B cell (primary cell): ENCODE data around the gene TEX264. TPM values are rescaled to one million over a fixed set of nuclear protein-coding genes. Genes with fewer than 3 reads are reported as not detected.

Experiments used
- ATAC-seq: fragments of 200-7000 bp; cut with Tn5 transposase; one replicate; pipeline ENCODE4 v1.10.0; 2021; ENCODE audit warnings: low read depth, mild to moderate bottlenecking, moderate number of reproducible peaks, moderate library complexity
- CTCF ChIA-PET: fragments of 350-600 bp; sonication (Branson Sonifier 250); formaldehyde crosslinking; loops from one replicate; lab custom pipeline; 2021; ENCODE audit warnings: antibody characterized with exemption, inconsistent platforms; lab: Charles Lee
- POLR2A ChIA-PET: fragments of 350-600 bp; sonication (Branson Sonifier 250); formaldehyde crosslinking; loops from one replicate; lab custom pipeline; 2021; ENCODE audit warnings: antibody characterized with exemption; lab: Charles Lee
- DNase-seq: peaks from one replicate; pipeline ENCODE4 v3.0.0; 2013
- H2AFZ ChIP-seq: 2 replicates; pipeline ENCODE4 v1.6.1; 2012; ENCODE audit warnings: mild to moderate bottlenecking, low read depth, low read length; ENCODE audit not compliant: insufficient read depth, poor library complexity, severe bottlenecking
- H3K27ac ChIP-seq, 2 donors: 1 replicate in 1 of 2; 2 replicates in 1 of 2; pipeline ENCODE4 v1.5.1; 2012 to 2013; ENCODE audit warnings: low read length in 2 of 2, mild to moderate bottlenecking in 2 of 2, moderate library complexity in 1 of 2
- H3K27me3 ChIP-seq, 4 experiments: fragments of 200-600 bp in 1 of 4; sonication (generic) in 1 of 4; replicated peaks in 1 of 4; 1 replicate in 2 of 4; 2 replicates in 2 of 4; pipeline versions ENCODE4 v1.6.1 to v1.7.0; 2013 to 2016; ENCODE audit warnings: low read length in 3 of 4, mild to moderate bottlenecking in 2 of 4, mixed read lengths in 1 of 4, moderate library complexity in 1 of 4; ENCODE audit not compliant: insufficient read depth in 4 of 4, control insufficient read depth in 3 of 4; ENCODE audit errors: control extremely low read depth in 1 of 4
- H3K36me3 ChIP-seq, 2 experiments: replicated peaks in 1 of 2; 1 replicate in 1 of 2; 2 replicates in 1 of 2; pipeline versions ENCODE4 v1.6.1 to v1.7.1; 2013; ENCODE audit warnings: low read length in 1 of 2; ENCODE audit not compliant: insufficient read depth in 2 of 2, control insufficient read depth in 1 of 2; ENCODE audit errors: control extremely low read depth in 1 of 2, extremely low read depth in 1 of 2
- H3K4me1 ChIP-seq, 2 donors: fragments of 200-600 bp in 1 of 2; sonication (generic) in 1 of 2; 1 replicate in 1 of 2; 2 replicates in 1 of 2; pipeline versions ENCODE4 v1.5.1 to v1.6.1; 2013 to 2017; ENCODE audit warnings: low read length in 2 of 2; ENCODE audit not compliant: control insufficient read depth in 2 of 2, insufficient read depth in 2 of 2
- H3K4me2 ChIP-seq: replicated peaks from 2 replicates; pipeline ENCODE3; 2012; ENCODE audit warnings: mild to moderate bottlenecking, low read depth, low read length; ENCODE audit not compliant: poor library complexity, severe bottlenecking
- H3K4me3 ChIP-seq, 5 experiments: fragments of 200-600 bp in 1 of 5; sonication (generic) in 1 of 5; 1 replicate in 3 of 5; 2 replicates in 2 of 5; pipeline versions ENCODE4 v1.5.1 to v1.7.0; 2011 to 2016; ENCODE audit warnings: low read length in 4 of 5, mild to moderate bottlenecking in 4 of 5, low read depth in 2 of 5, control low read depth in 1 of 5, moderate library complexity in 1 of 5; ENCODE audit not compliant: insufficient read depth in 1 of 5; ENCODE audit errors: control extremely low read depth in 1 of 5, extremely low read depth in 1 of 5
- H3K79me2 ChIP-seq: fragments of 200-600 bp; sonication (generic); one replicate; pipeline ENCODE4 v1.6.0; 2016; ENCODE audit warnings: low read length; ENCODE audit not compliant: control insufficient read depth, insufficient read depth
- H3K9ac ChIP-seq: fragments of 200-600 bp; sonication (generic); 2 replicates; pipeline ENCODE4 v1.6.1; 2017; ENCODE audit warnings: mild to moderate bottlenecking, low read length, moderate library complexity
- H3K9me3 ChIP-seq, 3 donors: one replicate each; pipeline versions ENCODE4 v1.6.1 to v1.7.1; 2013; ENCODE audit warnings: low read length in 2 of 3; ENCODE audit not compliant: control insufficient read depth in 2 of 3, insufficient read depth in 1 of 3; ENCODE audit errors: control extremely low read depth in 1 of 3
- H4K20me1 ChIP-seq: 2 replicates; pipeline ENCODE4 v1.6.0; 2012; ENCODE audit warnings: mild to moderate bottlenecking, low read length; ENCODE audit not compliant: insufficient read depth, control insufficient read depth, poor library complexity, severe bottlenecking
- H3K27ac Mint-ChIP-seq: one replicate; pipeline ENCODE4 v1.8.0; 2021; ENCODE audit warnings: mixed read lengths
- H3K27me3 Mint-ChIP-seq: one replicate; pipeline ENCODE4 v1.8.0; 2021; ENCODE audit warnings: mixed read lengths
- H3K4me1 Mint-ChIP-seq: one replicate; pipeline ENCODE4 v1.8.0; 2021; ENCODE audit warnings: mixed read lengths
- H3K4me3 Mint-ChIP-seq: one replicate; pipeline ENCODE4 v1.8.0; 2021; ENCODE audit warnings: mixed read lengths
- H3K9me3 Mint-ChIP-seq: one replicate; pipeline ENCODE4 v1.8.0; 2022; ENCODE audit warnings: mixed read lengths; ENCODE audit not compliant: insufficient read depth
- EZH2 ChIP-seq: IDR thresholded peaks from 2 replicates; pipeline ENCODE4 v1.6.1; 2012; ENCODE audit warnings: borderline replicate concordance, low read depth, mild to moderate bottlenecking, moderate library complexity, low read length; ENCODE audit not compliant: insufficient read depth, poor library complexity, severe bottlenecking
- WGBS: methylation state at CpG from one replicate; pipeline ENCODE4 v1.1.5; 2013; ENCODE audit warnings: missing lambda C conversion rate; ENCODE audit not compliant: insufficient coverage; 5-methylcytosine and 5-hydroxymethylcytosine counted together
- intact Hi-C: fragments of 100-400 bp; cut with micrococcal nuclease; formaldehyde crosslinking; loops from one replicate; pipeline ENCODE4 v1.10.0; 2022
- polyA plus RNA-seq: library from polyadenylated mRNA; depleted of rRNA; stranded (reverse); fragments of >200 nt; gene quantifications from 2 replicates; pipeline ENCODE4 v1.2.3, GENCODE V29; 2012
- total RNA-seq, 2 donors: library from RNA; stranded (reverse); fragments of 120-200 nt in 1 of 2; gene quantifications; 1 replicate in 1 of 2; 2 replicates in 1 of 2; pipeline versions ENCODE4 v1.2.3 to v1.2.4, GENCODE V29; 2013 to 2022
- TF ChIP-seq, protein P1 (sequence below): fragments of 200-600 bp; IDR thresholded peaks from one replicate; pipeline ENCODE4 v1.8.0; 2022; ENCODE audit warnings: antibody characterized with exemption, mild to moderate bottlenecking

The TEX264 gene
- total and polyA plus RNA-seq, 2 donors (not counting 1 experiment from before 2014, with no cell fraction given) = 39.1 to 79.7 TPM

DNA sequence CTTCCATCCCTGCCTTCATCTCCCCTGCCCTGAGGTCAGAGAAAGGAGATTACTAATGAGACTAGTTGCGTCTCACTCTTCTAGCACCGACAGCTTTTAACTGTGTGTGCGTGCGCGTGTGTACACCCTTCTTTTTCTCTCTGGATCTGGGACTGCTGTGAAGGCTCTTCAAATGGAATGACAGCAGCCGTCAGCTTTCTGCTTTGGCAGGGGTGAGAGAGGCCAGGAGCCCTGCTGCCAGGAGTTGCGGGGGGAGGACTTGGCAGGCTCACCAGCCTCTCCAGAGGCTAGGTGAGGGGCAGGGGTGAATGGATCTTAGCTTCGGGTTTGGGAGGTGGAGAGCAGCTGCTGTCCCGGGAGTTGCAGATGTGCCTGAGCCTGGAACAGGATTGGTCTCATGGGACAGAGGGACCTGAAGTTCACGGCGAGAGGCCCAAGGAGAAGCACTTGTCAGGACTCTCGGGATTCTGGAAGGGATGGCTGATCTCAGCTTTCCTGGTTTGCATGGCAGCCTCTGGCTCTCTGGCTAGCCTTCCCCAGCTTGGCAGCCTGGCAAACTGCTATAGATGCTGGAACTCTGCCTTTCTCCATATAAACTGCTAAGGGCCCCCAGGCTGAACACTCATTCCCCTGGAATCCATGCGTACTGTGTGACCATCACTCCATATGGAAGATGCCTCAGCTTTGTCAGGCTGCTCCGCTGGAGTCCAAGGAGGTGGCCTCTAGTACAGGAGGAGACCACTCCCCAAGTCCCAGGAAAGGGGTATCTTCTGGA, 16.6 kb downstream of the TEX264 start:
- H3K27me3 ChIP-seq = no peaks in the 10 kb centered on the region
- H3K27ac ChIP-seq = peak overlapping the region; percentile 87
- ATAC-seq (no peak), DNase-seq (no peak)
- no peak overlapping the region for H2AFZ ChIP-seq
- POLR2A ChIA-PET = no interaction called here
- WGBS = 98% methylated on average over 14 of the region's 14 CpGs
- H3K4me3 ChIP-seq = no peak overlapping the region
- H3K4me1 ChIP-seq = peaks cover 34 to 55% of the 10 kb centered on the region in 2 donors
- CTCF ChIA-PET = interaction anchor here (0.7 to 2.1 kb wide), 4 partner anchors 19 to 298 kb away, joined by 4 to 20 read pairs (median 5); partner anchors contain the start of gene DCAF1
- no peak for TF ChIP-seq EZH2
- TF ChIP-seq, protein P1, sequence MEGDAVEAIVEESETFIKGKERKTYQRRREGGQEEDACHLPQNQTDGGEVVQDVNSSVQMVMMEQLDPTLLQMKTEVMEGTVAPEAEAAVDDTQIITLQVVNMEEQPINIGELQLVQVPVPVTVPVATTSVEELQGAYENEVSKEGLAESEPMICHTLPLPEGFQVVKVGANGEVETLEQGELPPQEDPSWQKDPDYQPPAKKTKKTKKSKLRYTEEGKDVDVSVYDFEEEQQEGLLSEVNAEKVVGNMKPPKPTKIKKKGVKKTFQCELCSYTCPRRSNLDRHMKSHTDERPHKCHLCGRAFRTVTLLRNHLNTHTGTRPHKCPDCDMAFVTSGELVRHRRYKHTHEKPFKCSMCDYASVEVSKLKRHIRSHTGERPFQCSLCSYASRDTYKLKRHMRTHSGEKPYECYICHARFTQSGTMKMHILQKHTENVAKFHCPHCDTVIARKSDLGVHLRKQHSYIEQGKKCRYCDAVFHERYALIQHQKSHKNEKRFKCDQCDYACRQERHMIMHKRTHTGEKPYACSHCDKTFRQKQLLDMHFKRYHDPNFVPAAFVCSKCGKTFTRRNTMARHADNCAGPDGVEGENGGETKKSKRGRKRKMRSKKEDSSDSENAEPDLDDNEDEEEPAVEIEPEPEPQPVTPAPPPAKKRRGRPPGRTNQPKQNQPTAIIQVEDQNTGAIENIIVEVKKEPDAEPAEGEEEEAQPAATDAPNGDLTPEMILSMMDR = no peak
- H3K4me1 Mint-ChIP-seq = peaks cover 43% of the 10 kb centered on the region
- peaks cover 10% of the 10 kb centered on the region for H4K20me1 ChIP-seq
- peaks cover 75% of the 10 kb centered on the region for H3K79me2 ChIP-seq
- H3K9ac ChIP-seq = no peak overlapping the region
- peak overlapping the region; percentile 93 for H3K27ac Mint-ChIP-seq
- peak overlapping the region; percentile 13 for H3K4me3 Mint-ChIP-seq
- intact Hi-C loops = loop anchor here (2.0 kb wide), 1 partner anchor 17 kb away; the partner anchor contains the start of gene TEX264
- no peaks in the 10 kb centered on the region for H3K27me3 Mint-ChIP-seq
- peaks cover 0 to 68% of the 10 kb centered on the region in 2 experiments for H3K36me3 ChIP-seq
- no peaks in the 10 kb centered on the region for H3K9me3 Mint-ChIP-seq
- H3K4me2 ChIP-seq = peak overlapping the region; percentile 74
- H3K9me3 ChIP-seq = no peaks in the 10 kb centered on the region

DNA sequence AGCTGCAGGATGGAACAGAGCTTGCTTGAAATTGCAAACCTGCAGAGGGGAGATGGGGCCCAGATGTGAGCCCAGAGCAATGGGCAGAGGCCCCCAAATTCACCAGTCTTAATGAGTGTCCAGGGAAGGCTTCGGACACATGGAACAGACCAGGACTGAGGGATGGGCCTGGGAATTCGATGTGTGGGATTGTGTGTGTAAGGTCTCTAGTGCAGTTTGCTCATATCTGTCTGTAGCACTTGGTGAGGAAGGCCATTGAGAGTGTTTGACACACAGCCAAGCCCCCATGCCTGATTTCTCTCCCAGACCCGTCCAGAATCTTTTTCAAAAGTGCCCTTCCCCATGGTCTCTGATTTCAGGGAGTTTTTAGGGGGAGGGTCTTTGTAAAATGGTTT, 17.2 kb downstream of the TEX264 start:
- Mint-ChIP-seq H3K4me3 (no peak overlapping the region), H3K27ac (peak overlapping the region; percentile 46), H3K9me3 (no peaks in the 10 kb centered on the region), H3K27me3 (no peaks in the 10 kb centered on the region), H3K4me1 (peaks cover 39% of the 10 kb centered on the region)
- no peak overlapping the region for H3K9ac ChIP-seq
- no peak for DNase-seq
- H2AFZ ChIP-seq = no peak overlapping the region
- H3K9me3 ChIP-seq = no peaks in the 10 kb centered on the region
- POLR2A ChIA-PET = no interaction called here
- H3K79me2 ChIP-seq = peaks cover 69% of the 10 kb centered on the region
- peaks cover 29 to 49% of the 10 kb centered on the region in 2 donors for H3K4me1 ChIP-seq
- no peak for ATAC-seq
- peaks cover 14% of the 10 kb centered on the region for H4K20me1 ChIP-seq
- TF ChIP-seq, protein P1 = no peak
- TF ChIP-seq EZH2 = no peak
- no peak overlapping the region for H3K4me2 ChIP-seq
- no peak overlapping the region for H3K27ac ChIP-seq
- peaks cover 0 to 70% of the 10 kb centered on the region in 2 experiments for H3K36me3 ChIP-seq
- CTCF ChIA-PET = interaction anchor here (0.7 to 1.9 kb wide), 2 partner anchors 186 to 298 kb away, joined by 4 read pairs; no protein-coding TSS in a partner anchor
- WGBS = 100% methylated on average over 2 of the region's 3 CpGs
- H3K4me3 ChIP-seq = no peak overlapping the region
- no peaks in the 10 kb centered on the region for H3K27me3 ChIP-seq
- intact Hi-C loops = no loop called here
